ENCODE data around the gene ACAA2.

GRCh38 chr18:49815927-49816326 is 2.6 kb upstream of the ACAA2 start:
- TF ChIP-seq, protein P1, sequence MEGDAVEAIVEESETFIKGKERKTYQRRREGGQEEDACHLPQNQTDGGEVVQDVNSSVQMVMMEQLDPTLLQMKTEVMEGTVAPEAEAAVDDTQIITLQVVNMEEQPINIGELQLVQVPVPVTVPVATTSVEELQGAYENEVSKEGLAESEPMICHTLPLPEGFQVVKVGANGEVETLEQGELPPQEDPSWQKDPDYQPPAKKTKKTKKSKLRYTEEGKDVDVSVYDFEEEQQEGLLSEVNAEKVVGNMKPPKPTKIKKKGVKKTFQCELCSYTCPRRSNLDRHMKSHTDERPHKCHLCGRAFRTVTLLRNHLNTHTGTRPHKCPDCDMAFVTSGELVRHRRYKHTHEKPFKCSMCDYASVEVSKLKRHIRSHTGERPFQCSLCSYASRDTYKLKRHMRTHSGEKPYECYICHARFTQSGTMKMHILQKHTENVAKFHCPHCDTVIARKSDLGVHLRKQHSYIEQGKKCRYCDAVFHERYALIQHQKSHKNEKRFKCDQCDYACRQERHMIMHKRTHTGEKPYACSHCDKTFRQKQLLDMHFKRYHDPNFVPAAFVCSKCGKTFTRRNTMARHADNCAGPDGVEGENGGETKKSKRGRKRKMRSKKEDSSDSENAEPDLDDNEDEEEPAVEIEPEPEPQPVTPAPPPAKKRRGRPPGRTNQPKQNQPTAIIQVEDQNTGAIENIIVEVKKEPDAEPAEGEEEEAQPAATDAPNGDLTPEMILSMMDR (IDR thresholded peaks at IDR 0.05) = no peak
- no peak for TF ChIP-seq POLR2A (IDR thresholded peaks at IDR 0.05)
- no peak for TF ChIP-seq EP300 (IDR thresholded peaks at IDR 0.05)
